K562 (cell line): ENCODE data around the gene C16orf92. TPM values are rescaled to one million over a fixed set of nuclear protein-coding genes. Genes with fewer than 3 reads are reported as not detected.

Experiments used
- ARID4B ChIP-seq: sonication (generic); formaldehyde crosslinking; IDR thresholded peaks from 2 replicates; pipeline ENCODE4 v1.8.0; 2022; ENCODE audit warnings: mild to moderate bottlenecking, missing genetic modification reagents
- E2F6 ChIP-seq, 2 experiments: IDR thresholded peaks; 2 replicates each; pipeline ENCODE4 v1.6.1; 2011; ENCODE audit warnings: borderline replicate concordance in 1 of 2, control low read depth in 1 of 2, low read depth in 1 of 2, low read length in 1 of 2, mild to moderate bottlenecking in 1 of 2, mixed read lengths in 1 of 2, moderate library complexity in 1 of 2; ENCODE audit not compliant: insufficient read depth in 1 of 2, insufficient read length in 1 of 2, poor library complexity in 1 of 2, severe bottlenecking in 1 of 2; ENCODE audit errors: extremely low read depth in 1 of 2
- EZH2 ChIP-seq: IDR thresholded peaks from 2 replicates; pipeline ENCODE4 v1.6.1; 2012; ENCODE audit warnings: low read depth, mild to moderate bottlenecking, inconsistent platforms, low read length, borderline replicate concordance
- FOXJ2 ChIP-seq: fragments of 200-800 bp; sonication (Bioruptor generic); IDR thresholded peaks from 2 replicates; pipeline ENCODE4 v1.6.1; 2016; ENCODE audit warnings: missing genetic modification characterization, missing compliant biosample characterization
- GABPB1 ChIP-seq: sonication (generic); formaldehyde crosslinking; IDR thresholded peaks from 2 replicates; pipeline ENCODE4 v1.8.0; 2022; ENCODE audit warnings: mild to moderate bottlenecking, missing genetic modification reagents
- HMBOX1 ChIP-seq: sonication (generic); IDR thresholded peaks from 2 replicates; pipeline ENCODE4 v1.6.1; 2016
- ID3 ChIP-seq, 2 experiments: fragments of 250-450 bp in 1 of 2; fragments of 450-650 bp in 1 of 2; sonication (Bioruptor Pico) in 1 of 2; IDR thresholded peaks; 2 replicates each; pipeline versions ENCODE4 v1.6.1 to v1.8.0; 2016 to 2021; ENCODE audit warnings: mild to moderate bottlenecking in 2 of 2, moderate library complexity in 2 of 2, missing compliant biosample characterization in 1 of 2, missing genetic modification characterization in 1 of 2
- KAT7 ChIP-seq: sonication (generic); formaldehyde crosslinking; IDR thresholded peaks from 2 replicates; pipeline ENCODE4 v1.8.0; 2022; ENCODE audit warnings: missing genetic modification reagents, mild to moderate bottlenecking, borderline replicate concordance
- KLF13 ChIP-seq: fragments of 450-650 bp; IDR thresholded peaks from 2 replicates; pipeline ENCODE4 v1.6.1; 2016; ENCODE audit warnings: missing genetic modification characterization, low read depth, mild to moderate bottlenecking, missing compliant biosample characterization, moderate library complexity, borderline replicate concordance
- KLF16 ChIP-seq: IDR thresholded peaks from 2 replicates; pipeline ENCODE4 v1.6.1; 2016; ENCODE audit warnings: antibody characterized with exemption
- MBD2 ChIP-seq: sonication (generic); IDR thresholded peaks from 2 replicates; pipeline ENCODE4 v1.6.1; 2016; ENCODE audit warnings: low read depth, borderline replicate concordance
- MCM7 ChIP-seq, 2 experiments: fragments of 450-650 bp; IDR thresholded peaks; 2 replicates each; pipeline ENCODE4 v1.6.1; 2016 to 2018
- MEF2A ChIP-seq: IDR thresholded peaks from 2 replicates; pipeline ENCODE4 v1.6.1; 2011; ENCODE audit warnings: low read depth, mild to moderate bottlenecking, low read length, moderate library complexity; ENCODE audit not compliant: control insufficient read depth
- MXI1 ChIP-seq: IDR thresholded peaks from 2 replicates; pipeline ENCODE4 v1.6.1; 2011; ENCODE audit warnings: low read depth, mild to moderate bottlenecking, improper control_type of control experiment, low read length
- NCOA2 ChIP-seq, 2 experiments: fragments of 450-650 bp; IDR thresholded peaks; 2 replicates each; pipeline ENCODE4 v1.6.1; 2018; ENCODE audit warnings: mild to moderate bottlenecking in 2 of 2, moderate library complexity in 1 of 2; ENCODE audit not compliant: partially characterized antibody in 2 of 2
- PTRF ChIP-seq: fragments of 450-650 bp; IDR thresholded peaks from 2 replicates; pipeline ENCODE4 v1.6.1; 2016; ENCODE audit warnings: mild to moderate bottlenecking, missing genetic modification characterization, missing compliant biosample characterization
- RFX5 ChIP-seq: IDR thresholded peaks from 2 replicates; pipeline ENCODE4 v1.6.1; 2011; ENCODE audit warnings: low read depth, mild to moderate bottlenecking, improper control_type of control experiment, low read length
- SETDB1 ChIP-seq: IDR thresholded peaks from one replicate; pipeline ENCODE4 v1.6.1; 2012; ENCODE audit warnings: low read length, control low read depth, inconsistent platforms
- ZNF212 ChIP-seq: fragments of 450-650 bp; formaldehyde crosslinking; IDR thresholded peaks from 2 replicates; pipeline ENCODE4 v1.4.0; 2020; ENCODE audit warnings: mild to moderate bottlenecking
- polyA plus RNA-seq, 8 experiments: library from polyadenylated mRNA; depleted of rRNA in 4 of 8; stranded (reverse) in 5 of 8; unstranded in 3 of 8; fragments of >200 nt; fragmentation: Nextera tagmentation in 2 of 8; fragmentation: Illumina TruSeq in 1 of 8; extraction: Ambion mirVana in 2 of 8; extraction: Trizol in 1 of 8; gene quantifications; 2 replicates each; pipeline versions ENCODE4 v1.2.1 to v1.2.3, GENCODE V29; 2011 to 2014; ENCODE audit warnings: inconsistent platforms in 1 of 8, missing spikeins in 1 of 8
- total RNA-seq, 7 experiments: library from RNA; depleted of rRNA in 6 of 7; stranded (reverse); fragments of >200 nt in 6 of 7; fragmentation: Illumina TruSeq in 2 of 7; extraction: Trizol in 2 of 7; gene quantifications; 2 replicates each; pipeline versions ENCODE4 v1.2.1 to v1.2.3, GENCODE V29; 2011 to 2021; ENCODE audit warnings: low replicate concordance in 1 of 7

The C16orf92 gene
- total and polyA plus RNA-seq, 9 of the 15 experiments (the other 6 are each of a cell fraction or from before 2014, with no cell fraction given), result not detected

- peak; percentile 53; the same call in 1 of the 2 replicates for TF ChIP-seq KLF13 (tag)
- TF ChIP-seq MXI1, result peak; percentile 77; the same call in 1 of the 2 replicates
- TF ChIP-seq ID3 (CRISPR knock-in tag; IDR thresholded peaks at IDR 0.05), result no peak
- TF ChIP-seq ID3 (tag; IDR thresholded peaks at IDR 0.05), result peak; percentile 20; the same call in 1 of the 2 replicates
- TF ChIP-seq FOXJ2 (tag), result peak; percentile 93
- TF ChIP-seq MCM7 (IDR thresholded peaks at IDR 0.05), result no peak
- TF ChIP-seq ARID4B (CRISPR knock-in tag), result peak; percentile 97
- TF ChIP-seq SETDB1, result no peak
- peak; percentile 88 for TF ChIP-seq KLF16
- no peak for TF ChIP-seq ZNF212
- peak; percentile 81 for TF ChIP-seq GABPB1 (CRISPR knock-in tag)
- TF ChIP-seq PTRF, result no peak
- no peak for TF ChIP-seq EZH2
- TF ChIP-seq KAT7 (CRISPR knock-in tag), result peak; percentile 96
- TF ChIP-seq RFX5, result no peak
- peak; percentile 100 for TF ChIP-seq E2F6 (IDR thresholded peaks at IDR 0.05; ENCODE audit: borderline replicate concordance in 1 of 2, extremely low read depth in 1 of 2, insufficient read depth in 1 of 2, insufficient read length in 1 of 2, low read depth in 1 of 2, low read length in 1 of 2, poor library complexity in 1 of 2, severe bottlenecking in 1 of 2)
- no peak for TF ChIP-seq MEF2A
- no peak for TF ChIP-seq HMBOX1
- TF ChIP-seq MBD2, result peak; percentile 25; the same call in 1 of the 2 replicates
- no peak for TF ChIP-seq NCOA2 (IDR thresholded peaks at IDR 0.05; ENCODE audit: partially characterized antibody in 2 of 2)
Observed at GRCh38 chr16:30052671-30053372, 29.8 kb downstream of the C16orf92 start (continued).
